ENCODE data around the gene NEAT1.

The NEAT1 gene

DNA sequence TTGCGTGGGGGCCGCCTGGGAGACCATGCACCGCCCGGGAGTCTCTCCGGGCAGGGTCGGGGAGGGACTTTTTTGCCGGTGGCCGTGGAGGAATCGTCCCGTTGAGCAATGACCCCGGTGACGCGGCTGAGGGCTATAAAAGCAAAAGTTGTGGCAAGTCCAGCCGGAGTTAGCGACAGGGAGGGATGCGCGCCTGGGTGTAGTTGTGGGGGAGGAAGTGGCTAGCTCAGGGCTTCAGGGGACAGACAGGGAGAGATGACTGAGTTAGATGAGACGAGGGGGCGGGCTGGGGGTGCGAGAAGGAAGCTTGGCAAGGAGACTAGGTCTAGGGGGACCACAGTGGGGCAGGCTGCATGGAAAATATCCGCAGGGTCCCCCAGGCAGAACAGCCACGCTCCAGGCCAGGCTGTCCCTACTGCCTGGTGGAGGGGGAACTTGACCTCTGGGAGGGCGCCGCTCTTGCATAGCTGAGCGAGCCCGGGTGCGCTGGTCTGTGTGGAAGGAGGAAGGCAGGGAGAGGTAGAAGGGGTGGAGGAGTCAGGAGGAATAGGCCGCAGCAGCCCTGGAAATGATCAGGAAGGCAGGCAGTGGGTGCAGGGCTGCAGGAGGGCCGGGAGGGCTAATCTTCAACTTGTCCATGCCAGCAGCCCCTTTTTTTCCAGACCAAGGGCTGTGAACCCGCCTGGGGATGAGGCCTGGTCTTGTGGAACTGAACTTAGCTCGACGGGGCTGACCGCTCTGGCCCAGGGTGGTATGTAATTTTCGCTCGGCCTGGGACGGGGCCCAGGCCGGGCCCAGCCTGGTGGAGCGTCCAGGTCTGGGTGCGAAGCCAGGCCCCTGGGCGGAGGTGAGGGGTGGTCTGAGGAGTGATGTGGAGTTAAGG is at the start of gene NEAT1:
Gene NEAT1, plus strand, starts transcription at position 166 of the 883 bp plus-strand sequence.
- peak; percentile 93 for DNase-seq

DNA sequence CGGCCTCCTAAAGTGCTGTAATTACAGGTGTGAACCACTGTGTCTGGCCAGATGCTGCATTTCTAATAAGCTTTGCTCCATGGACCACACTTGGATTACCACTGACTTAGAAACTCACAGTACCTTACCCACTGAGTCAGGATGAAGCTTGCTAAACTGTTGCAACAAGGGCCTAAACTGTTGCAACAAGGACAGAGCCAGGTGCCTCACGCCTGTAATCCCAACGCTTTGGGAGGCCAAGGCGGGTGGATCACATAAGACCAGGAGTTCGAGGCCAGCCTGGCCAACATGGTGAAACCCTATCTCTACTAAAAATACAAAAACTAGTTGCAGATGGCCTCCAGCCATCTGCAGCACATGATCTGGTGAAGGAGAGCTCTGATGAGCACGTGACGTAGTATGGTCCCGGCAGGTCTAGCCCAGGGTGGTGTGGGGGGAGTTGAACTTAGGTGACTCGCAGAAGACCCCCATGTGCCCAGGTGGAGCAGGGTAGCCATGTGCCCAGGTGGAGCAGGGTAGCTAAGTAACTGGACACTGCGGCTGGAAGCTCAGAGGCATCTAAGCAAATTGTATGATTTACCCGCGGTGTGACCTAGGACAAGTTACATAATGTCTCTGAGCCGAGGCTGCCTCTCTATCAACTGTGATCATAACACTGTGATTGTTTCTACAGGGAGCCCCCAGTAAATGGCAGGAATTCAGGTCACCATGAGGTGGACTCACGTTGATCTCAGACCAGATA is 48.6 kb upstream of the NEAT1 start:
- DNase-seq, result no peak

DNA sequence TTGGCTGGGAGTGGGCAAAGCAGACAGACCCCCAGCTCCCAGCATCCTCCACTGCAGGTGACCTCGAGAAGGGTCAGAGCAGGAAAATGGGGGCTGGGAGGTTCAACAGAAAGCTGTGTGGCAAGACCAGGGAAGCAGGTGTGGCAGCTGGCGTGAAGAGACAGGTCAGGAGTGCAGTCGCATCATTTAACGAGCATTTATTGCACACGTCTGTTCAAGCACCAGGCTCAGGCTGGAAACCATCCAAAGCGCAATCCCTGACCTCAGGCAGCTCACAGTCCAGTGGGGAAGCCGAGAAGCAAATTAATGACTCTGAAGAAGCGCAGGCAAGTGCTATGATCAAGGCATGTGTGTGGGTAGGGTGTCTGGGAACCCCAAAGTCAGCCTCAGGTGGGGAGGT is 47.6 kb upstream of the NEAT1 start:
- DNase-seq, result no peak

DNA sequence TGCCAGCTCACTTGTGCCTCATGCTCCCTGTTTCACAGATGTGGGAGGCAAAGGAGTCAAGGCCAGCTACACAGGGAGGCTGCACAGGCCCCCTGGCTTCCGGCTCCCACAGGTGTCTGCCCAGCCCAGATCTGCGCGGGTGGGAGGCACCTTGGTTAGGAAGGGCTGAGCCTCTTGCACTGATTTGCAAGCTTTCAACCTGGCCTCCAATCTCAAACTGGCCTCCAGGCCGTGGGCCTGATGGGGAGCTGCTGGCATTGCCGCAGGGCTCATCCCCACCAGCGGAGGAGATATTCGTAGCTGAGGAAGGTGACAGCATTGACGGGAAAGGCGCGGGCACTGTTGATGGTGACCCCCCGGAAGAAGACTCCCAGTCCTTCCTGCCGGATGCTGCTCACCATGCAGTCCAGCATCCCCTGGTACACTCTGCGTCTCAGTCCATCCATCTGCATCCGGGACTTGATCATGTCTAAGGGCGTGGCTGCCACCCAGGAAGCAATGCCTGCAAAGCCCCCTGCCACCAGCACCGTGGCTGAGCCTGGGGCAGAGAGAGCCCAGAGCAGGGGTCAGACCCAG is 46.4 kb upstream of the NEAT1 start:
- DNase-seq, result no peak

DNA sequence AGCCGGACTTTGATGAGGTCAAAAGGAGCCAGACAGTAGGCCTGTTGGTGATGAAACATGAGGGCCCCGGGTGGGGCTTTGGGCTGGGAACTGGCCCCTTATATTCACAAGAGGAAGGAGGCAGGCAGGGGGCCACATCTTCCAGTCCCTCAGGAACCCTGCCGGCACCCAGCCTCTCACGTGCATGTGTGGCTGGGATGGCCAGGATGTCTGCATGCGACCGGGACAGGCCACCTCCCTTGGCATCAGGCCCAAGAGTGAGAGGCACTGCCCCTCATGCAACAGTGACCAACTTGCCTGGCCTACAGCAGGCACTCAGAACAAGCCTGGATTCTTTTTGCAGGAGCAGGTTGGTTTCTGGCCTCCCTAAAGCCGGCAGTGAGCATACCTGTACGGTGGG is 45.6 kb upstream of the NEAT1 start:
- no peak for DNase-seq

DNA sequence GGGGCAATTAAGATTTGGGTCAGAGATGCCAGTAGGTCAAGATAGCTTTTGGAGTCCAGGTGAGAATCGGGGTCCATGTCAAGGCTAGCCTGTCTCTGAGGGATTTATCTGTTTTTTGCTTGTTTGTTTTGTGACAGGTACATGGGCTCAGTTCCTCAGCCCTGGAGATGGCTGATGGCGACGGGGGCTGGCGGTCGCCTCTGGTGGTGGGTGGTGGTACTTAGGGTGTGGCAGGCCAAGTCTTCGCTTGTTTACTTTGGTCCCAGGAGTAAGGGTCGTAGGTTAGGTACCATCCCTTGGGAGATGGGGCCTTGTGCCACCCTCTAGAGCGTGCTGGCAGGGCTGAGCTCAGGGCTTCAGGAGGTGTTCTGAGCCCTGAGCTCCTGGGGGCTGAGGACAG is 44.8 kb upstream of the NEAT1 start:
- no peak for DNase-seq

DNA sequence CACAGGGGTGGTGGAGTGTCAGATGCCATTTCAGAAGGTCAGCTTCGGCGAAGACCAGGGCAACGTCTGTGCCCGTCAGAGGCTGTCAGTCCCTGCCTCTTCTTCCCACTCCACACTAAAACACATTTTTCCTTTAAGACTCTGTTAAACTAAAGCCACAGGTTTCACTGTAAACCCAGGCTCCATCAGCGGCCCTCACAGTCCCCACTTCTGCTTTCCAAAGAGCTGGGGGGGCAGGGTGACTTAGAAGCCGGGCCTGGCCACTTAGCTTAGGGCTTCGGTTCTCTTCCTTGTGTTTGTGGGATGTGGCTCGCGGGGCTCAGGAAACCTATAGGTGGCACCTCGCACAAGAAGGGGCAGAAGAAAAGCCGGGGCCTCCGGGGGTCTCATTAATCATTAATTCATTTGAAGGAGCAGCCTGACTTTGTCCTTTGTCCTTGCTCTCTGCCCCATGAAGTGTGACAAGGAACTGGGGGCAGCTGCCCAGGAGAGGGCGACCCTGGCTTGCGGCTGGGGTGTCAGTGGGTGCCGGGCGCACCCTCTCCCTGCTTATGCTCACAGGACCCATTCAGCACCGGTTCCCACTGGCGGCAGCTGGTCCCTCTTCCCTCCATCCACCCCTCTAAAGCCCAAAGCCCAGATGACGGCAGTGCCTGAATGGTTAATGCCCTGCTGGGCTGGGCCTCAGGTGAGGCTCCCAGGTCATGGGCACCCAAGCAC is 44.2 kb upstream of the NEAT1 start:
- DNase-seq, result no peak

DNA sequence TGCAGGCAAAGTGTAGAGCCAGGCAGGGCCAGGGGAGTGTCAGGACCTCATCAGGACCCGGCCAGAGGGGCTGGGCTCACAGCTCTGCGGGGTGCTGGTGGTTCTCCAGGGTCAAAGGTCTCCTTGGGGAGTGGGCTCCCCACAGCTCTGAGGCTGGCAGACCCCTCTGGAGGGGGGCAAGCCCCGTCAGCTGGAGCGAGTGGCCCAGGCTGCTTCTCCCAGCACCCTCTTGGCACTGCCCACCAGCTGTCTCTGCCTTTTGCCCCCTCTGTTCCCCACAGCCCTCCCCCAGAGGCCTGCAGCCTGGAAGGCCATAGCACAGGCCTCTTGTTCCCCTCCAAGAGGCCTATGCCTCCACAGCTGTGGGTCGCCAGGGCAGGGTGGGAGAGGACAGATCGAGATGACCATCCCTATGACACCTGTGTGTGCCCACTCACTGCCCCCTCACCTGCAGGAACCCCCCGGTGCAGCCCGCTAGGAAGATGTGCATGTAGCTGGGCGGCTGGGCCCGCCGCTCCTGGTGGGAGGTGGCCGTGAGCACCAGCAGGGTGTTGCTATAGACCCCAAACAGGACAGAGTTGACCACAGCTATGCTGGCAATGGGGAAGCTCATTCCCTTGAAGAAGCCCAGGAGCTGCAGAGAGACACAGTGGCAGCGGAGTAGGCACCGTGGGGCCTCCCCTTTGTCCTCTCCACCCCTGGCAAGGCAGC is 43.5 kb upstream of the NEAT1 start:
- DNase-seq, result no peak

DNA sequence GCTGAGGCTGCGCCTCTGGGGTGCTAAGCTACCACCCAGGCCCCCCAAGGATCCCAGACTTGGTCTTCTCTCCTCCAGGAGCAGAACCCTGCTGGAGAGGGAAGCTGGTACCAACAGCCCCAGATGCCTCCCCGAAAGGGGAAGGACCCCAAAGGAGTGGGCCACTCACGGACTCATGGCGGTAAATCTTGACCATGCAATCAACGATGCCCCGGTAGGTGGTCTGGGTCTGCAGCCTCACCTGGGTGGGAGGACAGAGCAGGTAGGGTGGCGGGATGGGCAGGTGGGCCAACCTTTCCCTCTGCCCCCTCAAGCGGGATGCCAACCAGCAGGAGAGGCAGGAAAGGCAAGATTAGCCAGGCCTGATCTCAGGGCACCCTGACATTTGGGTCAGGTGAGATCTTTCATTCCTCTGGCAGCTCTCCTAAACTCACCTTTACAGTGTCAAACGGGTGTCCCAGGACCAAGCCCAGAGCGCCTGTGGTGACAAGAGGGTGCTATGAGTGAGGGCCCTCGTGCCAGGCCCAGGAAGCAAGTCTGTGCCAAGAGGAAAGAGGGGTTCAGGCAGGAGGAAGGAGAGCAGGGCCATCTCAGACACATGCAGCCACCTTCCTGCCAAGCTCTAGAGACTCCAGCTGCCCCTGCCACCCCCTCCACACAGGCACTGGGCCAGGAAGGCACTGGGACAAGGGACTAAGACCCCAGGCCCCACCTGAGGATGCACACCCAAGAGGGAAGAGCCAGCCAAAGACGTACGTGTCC is 42.7 kb upstream of the NEAT1 start:
- no peak for DNase-seq

DNA sequence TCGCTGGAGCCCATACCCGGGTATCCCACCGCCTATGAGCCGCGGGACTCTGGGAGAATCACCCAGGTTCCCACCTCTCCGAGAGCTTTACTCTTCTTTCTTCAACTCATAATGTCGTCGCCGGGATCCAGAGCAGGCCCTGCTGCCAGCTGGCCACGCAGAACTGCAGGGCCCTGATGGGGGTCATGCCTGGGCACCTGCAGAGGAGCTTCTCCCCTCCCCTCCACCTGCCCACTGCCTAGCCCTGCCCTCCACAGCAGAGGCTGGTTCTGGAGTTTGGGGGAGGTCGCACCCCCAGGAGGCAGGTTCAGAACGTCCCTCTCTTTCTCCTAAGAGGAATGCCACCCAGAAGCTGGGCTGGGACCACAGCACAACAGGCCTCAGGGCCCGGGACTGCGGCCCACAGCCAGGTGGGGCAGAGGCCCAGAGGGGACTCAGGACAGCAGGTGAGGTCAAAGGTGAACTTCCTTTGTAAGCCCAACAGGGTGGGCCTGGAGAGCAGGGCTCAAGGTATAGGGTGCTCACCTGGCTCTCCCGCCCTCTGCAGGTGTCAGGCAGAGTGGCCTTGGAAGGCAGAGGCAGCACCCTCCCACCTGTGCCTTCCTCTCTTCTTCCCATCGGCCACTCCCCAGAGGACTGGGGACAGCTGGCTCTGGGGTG is 42.0 kb upstream of the NEAT1 start:
- DNase-seq, result no peak

DNA sequence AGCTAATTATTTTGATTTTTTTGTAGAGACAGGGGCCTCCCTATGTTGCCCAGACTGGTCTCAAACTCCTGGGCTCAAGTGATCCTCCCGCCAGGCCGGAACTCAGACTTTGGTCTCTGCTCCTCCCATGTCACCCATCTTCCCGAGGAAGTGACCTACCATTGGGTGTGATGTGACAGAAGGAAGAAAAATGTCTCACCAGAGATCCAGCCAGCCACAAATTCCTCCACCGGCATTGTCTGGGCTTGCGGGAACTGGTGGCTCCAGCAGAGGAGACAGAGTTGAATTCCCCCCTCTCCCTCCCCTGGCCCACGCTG is 40.9 kb upstream of the NEAT1 start:
- no peak for DNase-seq

DNA sequence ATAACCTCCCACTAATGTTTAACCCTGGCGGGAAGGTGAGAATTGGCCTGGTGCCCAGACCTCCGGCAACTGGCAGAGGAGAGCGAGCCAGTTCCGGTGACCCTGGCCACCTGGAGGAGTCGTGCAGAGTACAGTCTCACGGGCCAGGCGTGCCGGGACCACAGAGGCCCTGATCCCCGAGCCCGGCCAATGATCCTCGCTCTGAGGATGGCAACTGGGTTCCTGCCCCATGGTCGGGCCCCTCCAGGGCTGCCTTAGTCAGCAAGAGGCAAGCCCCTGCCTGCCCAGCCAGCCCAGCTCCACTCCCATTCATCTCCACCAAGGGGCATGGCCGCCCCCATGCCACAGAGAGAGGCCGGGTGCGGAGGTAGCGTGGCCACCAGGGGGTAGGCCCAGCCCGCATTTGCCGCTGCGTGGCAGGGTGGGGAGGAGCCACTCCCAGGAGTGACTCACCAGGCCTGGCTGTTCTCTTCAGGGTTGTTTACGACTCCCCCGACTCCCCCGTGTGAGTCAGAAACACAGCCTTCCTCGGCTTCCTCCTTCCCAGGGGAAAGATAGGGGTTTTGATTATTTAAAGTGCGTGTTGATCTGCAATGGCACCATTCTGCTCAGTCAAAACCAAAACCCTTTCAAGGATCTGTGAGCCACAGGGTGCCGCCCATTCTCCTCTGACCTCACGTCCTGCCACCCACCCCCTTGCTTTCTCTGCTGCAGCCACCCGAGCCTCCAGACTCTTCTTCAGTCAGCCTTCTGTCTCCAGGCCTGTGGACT is 40.4 kb upstream of the NEAT1 start, which contains the start of gene SLC25A45:
Gene SLC25A45, minus strand, starts transcription at position 614 of the 771 bp plus-strand sequence. CDS start 695 bp downstream, outside the sequence.
- DNase-seq, result peak; percentile 92

DNA sequence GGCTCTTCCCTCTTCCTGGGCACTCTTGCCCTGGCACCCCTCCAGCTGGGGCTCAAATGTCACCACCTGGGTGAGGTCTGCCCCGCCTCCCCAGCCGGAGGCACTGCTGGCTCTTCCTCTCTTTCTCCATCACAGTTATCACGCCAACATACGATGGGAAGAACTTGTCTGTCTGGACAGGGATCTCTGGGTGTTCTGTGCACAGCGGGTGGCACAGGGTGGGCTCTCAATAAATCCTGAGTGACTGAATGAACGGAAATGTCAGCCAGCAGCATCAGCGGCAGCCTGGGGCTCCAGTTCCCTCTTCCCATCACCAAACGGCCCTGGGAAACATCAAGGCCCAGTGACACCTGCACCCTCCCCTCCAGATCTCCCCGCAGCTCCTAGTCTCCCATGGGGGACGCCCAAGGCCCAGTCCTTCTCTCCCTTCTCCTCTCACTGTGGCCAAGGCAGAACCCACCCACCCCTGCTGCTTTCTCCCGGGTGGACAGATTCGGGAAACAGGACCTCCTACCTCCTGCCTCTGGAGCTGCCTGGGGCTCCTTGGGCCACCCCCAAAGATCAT is 39.7 kb upstream of the NEAT1 start:
- no peak for DNase-seq

DNA sequence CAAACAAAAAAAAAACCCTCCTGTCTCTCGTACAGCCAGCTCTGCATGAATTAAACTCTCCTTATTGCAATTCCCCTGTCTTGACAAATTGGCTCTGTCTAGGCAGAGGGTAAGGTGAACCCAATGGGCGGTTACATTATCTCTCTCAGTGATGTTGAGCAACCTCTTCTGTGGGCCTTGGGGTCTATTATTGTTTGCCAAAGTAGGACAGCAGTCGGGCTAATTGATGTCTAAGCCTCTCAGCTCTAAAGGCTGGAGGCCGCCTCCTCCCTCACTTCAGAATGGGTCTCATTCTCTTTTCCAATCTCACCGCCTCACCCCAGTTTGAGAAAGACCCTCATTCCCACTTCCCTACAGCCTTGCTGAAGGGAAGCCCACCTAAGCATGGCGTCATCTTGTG is 38.8 kb upstream of the NEAT1 start:
- no peak for DNase-seq

DNA sequence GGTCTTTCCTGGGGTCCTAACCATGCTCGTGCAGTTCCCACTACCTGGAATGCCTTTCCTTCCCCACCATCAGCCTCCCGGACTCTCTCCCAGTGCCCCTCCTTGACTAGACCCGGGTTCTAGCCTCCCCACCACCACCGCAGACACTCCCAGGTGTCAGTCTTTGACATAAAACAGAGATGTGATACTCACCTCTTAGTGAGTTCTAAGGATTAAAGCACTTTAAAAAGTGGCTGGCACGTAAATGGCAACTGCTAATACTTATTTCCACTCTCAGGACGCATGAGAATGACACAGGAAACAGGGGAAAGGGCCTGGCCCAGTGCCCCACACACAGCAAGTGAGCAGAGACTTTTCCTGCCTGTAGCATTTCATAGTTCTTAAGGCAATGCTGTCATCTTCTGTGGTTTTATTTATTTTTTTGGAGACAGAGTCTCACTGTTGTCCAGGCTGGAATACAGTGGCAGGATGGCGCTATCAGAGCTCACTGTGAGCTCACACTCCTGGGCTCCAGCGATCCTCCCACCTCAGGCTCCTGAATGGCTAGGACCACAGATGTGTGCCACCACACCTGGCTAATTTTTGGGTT is 38.2 kb upstream of the NEAT1 start:
- no peak for DNase-seq

DNA sequence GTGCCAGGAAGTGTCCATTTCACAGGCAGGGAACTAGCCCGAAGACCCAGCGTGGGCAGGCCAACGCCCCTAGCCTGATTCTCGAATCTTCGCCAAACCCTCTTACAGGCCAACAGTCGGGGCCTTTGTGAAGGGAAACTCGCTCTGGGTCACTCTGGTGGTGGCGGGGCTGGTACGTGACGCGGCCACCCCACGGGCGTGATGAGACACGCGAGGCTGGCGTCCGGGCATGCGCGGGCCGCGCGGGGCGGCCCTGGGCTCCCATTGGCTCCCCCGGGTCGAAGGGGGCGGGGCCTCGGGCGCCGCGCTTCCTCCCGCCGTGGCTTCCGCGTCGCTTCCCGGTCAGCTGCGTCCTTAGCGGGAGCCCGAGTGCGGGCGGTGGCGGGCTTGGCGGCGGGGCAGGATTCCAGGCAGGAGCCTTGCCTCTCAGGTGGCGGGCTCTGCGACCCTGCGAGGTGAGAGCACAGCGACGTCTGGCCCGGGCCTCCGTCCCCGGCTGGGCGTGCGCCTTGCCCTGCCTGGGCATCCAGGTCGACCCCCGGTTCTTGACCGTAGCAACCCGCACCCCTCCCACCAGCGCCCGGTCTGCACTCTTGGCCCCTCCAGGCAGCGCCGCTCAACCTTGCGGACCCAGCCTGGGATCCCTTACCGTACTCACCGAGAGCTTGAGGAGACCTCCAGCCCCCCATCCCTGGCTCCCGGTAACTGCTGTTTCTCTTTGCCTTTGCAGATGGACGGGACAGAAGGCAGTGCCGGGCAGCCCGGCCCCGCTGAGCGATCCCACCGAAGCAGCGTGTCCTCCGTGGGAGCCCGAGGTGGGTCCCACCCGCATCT is 36.1 kb upstream of the NEAT1 start, which contains the start of gene FRMD8:
Gene FRMD8, plus strand, starts transcription at position 331 of the 834 bp plus-strand sequence. Its CDS starts 400 bp downstream, at position 731.
- DNase-seq, result peak; percentile 88

DNA sequence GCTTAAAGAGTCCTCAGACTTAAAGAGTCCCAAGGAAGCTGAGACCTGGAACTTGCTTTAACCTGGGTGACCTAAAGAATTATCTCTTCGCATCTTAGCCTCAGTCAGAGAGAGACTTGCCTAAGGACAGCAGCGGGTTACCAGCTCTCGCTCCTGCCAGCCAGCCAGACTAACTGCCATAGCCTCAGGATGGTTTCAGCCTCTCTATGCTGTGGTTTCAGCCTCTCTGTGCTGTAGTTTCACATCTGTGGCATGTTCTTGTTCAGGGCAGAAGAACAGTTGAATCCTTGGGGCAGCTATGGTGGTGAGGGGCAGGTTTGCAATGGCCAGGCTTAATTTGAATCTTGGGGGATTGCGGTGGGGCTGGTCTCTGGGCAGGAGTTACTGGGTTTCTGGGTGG is 33.9 kb upstream of the NEAT1 start:
- DNase-seq, result no peak

DNA sequence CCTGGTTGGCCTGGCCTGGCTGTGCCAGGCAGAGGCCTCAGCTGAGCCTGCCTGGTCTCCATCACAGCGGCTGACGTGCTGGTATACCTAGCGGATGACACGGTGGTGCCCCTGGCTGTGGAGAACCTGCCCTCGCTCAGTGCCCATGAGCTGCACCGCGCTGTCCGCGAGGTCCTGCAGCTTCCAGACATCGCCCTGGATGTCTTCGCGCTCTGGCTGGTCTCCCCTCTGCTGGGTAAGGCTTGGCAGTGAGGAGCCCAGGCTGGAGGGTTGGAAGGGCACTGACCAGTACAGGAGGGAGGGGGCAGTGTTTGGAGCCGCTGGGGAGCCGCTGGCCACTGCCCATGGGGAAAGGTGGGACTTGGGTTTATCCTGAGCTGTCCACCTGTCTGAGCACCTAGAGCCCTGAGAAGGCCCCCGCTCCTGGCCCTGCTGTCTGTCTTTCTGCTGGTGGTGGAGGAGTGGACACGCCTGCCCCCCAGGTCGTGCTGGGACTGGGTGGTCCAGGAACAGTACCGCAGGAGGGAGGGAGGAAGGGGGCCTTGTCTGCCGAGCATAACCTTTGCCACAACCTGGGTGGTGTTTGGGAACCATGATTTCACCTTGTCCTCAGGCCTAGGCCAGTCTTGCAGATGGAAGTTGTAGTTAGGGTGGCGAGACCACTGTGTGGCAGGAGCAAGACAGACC is 33.2 kb upstream of the NEAT1 start:
- no peak for DNase-seq
